GM21447 (cell line): ENCODE results near the gene CCDC177.

Experiments used
- ATAC-seq: cut with Tn5 transposase; IDR thresholded peaks from one replicate; pipeline ENCODE4 v1.9.1; 2021; ENCODE audit not compliant: unreplicated experiment

The CCDC177 gene

DNA sequence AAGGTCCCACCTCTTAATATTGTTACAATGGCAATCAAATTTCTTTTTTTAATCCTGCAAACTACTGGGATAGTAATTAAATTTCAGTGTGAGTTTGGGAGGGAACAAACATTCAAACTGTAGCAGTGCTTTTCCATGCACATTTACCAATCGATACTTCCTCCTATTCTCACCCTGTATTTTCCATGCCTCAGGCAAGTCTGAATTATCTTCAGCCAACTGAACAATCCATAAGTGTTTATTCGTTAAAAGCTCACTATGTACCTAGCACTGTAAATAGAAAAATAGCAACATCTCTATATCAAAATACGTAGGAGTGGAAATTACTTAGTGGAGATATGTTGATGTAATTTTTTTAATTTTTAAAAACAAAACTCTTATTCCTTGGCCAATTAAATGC lies 43.5 kb downstream of the CCDC177 start:
- ATAC-seq: no peak

GRCh38 chr14:69530095-69530494 lies 44.6 kb downstream of the CCDC177 start:
- ATAC-seq: no peak

GRCh38 chr14:69529563-69529962 lies 45.1 kb downstream of the CCDC177 start:
- no peak for ATAC-seq

DNA sequence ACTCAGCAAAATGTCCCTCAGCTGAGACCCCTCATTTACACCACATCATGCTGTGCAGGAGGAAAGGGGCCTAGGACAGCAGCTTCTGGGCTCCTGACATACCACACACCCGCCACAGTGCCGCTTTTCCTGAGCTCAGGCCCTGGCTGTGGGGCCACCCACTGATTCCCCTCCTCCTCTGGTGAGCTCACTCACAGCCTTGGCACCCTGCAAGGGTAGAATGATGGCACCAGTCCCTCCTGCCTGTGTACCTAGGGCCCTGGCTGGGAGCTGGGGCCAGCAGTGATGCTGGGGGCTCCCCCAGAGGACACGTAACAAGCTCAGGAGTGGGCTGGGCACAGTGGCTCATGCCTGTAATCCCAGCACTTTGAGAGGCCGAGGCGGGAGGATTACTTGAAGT lies 45.7 kb downstream of the CCDC177 start:
- ATAC-seq: no peak

GRCh38 chr14:69528143-69528542 lies 46.5 kb downstream of the CCDC177 start:
- ATAC-seq: no peak

GRCh38 chr14:69527635-69528034 lies 47.0 kb downstream of the CCDC177 start:
- ATAC-seq: no peak

DNA sequence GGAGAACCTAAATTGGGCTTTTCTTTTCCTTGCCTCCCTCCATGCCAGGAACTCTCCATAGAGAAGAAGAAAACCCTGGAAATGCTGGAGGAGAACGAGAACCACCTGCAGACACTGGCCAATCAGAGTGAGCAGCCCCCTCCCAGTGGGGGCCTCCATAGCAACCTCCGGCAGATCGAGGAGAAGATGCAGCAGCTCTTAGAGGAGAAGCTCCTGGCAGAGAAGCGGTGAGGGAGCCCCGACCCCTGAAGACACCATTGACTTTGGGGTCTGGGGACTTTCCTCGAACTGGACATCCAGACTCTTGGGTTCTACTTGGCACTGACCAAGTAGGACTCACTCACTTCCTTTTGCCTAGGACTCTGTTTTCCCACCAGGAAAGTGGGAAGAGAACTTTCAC lies 48.8 kb downstream of the CCDC177 start:
- no peak for ATAC-seq

DNA sequence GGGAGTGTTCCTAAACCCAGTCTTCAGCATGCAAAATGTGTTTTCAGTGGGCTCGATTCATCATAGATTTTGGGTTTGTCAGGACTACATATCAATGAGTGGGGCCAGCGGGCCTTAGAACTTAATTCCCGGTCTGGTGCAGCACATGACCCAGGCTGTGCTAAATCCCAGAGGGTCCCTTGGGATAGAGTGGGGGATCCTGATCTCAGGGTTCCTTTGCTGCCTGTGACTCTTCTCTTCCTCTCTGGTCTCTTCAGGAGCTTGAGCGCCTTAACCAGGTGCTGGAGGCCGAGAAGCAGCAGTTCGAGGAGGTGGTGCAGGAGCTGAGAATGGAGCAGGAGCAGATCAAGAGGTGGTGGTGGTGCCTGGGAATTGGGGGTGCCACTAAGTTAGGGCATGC lies 52.6 kb downstream of the CCDC177 start:
- ATAC-seq: no peak
